HEK293 (cell line): ENCODE measurements around the gene NUP153.

Experiments
- CTCF ChIA-PET: fragments of 350-600 bp; formaldehyde crosslinking; extraction: SDS; loops from one replicate; lab custom pipeline; 2021; ENCODE audit warnings: antibody characterized with exemption; lab: Yijun Ruan, JAX
- POLR2A ChIA-PET: fragments of 300-600 bp; formaldehyde crosslinking; extraction: SDS; loops from one replicate; lab custom pipeline; 2020; ENCODE audit warnings: antibody characterized with exemption, inconsistent platforms; lab: Yijun Ruan, JAX
- H3K27ac ChIP-seq: fragments of 200-500 bp; sonication (Bioruptor generic); 2 replicates; pipeline ENCODE4 v1.5.1; 2014; ENCODE audit warnings: low read depth, low read length, control low read depth, inconsistent platforms; ENCODE audit errors: extremely low read depth
- H3K36me3 ChIP-seq, 2 experiments: fragments of 200-500 bp in 1 of 2; sonication (Bioruptor generic) in 1 of 2; 1 replicate in 1 of 2; 2 replicates in 1 of 2; pipeline ENCODE4 v1.5.1; 2014 to 2017; ENCODE audit warnings: inconsistent platforms in 2 of 2, low read length in 2 of 2; ENCODE audit not compliant: control insufficient read depth in 2 of 2, insufficient read depth in 1 of 2
- H3K4me1 ChIP-seq: fragments of 200-500 bp; sonication (Bioruptor generic); 2 replicates; pipeline ENCODE4 v1.5.1; 2014; ENCODE audit warnings: mild to moderate bottlenecking, low read length, inconsistent platforms; ENCODE audit not compliant: control insufficient read depth, insufficient read depth
- H3K4me3 ChIP-seq: 2 replicates; pipeline ENCODE4 v1.5.1; 2011; ENCODE audit warnings: low read depth, mild to moderate bottlenecking, control low read depth, low read length, moderate library complexity
- H3K9me3 ChIP-seq: fragments of 200-500 bp; sonication (Bioruptor generic); 2 replicates; pipeline ENCODE4 v1.5.1; 2014; ENCODE audit warnings: low read depth, low read length, inconsistent platforms; ENCODE audit not compliant: control insufficient read depth, insufficient read depth
- CTCF ChIP-seq: fragments of 450-650 bp; formaldehyde crosslinking; IDR thresholded peaks from 2 replicates; pipeline ENCODE4 v1.5.1; 2016; ENCODE audit warnings: missing biosample characterization, missing genetic modification characterization
- EGR2 ChIP-seq: fragments of 450-650 bp; formaldehyde crosslinking; IDR thresholded peaks from 2 replicates; pipeline ENCODE4 v1.5.1; 2016; ENCODE audit warnings: low read depth, missing biosample characterization, missing genetic modification characterization
- GLIS1 ChIP-seq: fragments of 450-650 bp; formaldehyde crosslinking; IDR thresholded peaks from 2 replicates; pipeline ENCODE4 v1.5.1; 2016; ENCODE audit warnings: missing biosample characterization, missing genetic modification characterization
- HOXA7 ChIP-seq: sonication (generic); formaldehyde crosslinking; IDR thresholded peaks from 2 replicates; pipeline ENCODE4 v1.8.1; 2022; ENCODE audit warnings: missing genetic modification reagents, borderline replicate concordance
- INSM2 ChIP-seq: fragments of 450-650 bp; formaldehyde crosslinking; IDR thresholded peaks from 2 replicates; pipeline ENCODE4 v1.5.1; 2016; ENCODE audit warnings: missing biosample characterization, missing genetic modification characterization
- KLF9 ChIP-seq: fragments of 450-650 bp; formaldehyde crosslinking; IDR thresholded peaks from 2 replicates; pipeline ENCODE4 v1.5.1; 2016; ENCODE audit warnings: missing biosample characterization, missing genetic modification characterization, low read depth
- TRIM28 ChIP-seq: IDR thresholded peaks from 2 replicates; pipeline ENCODE4 v1.6.1; 2011; ENCODE audit warnings: low read length, control low read depth, borderline replicate concordance
- YY1 ChIP-seq: fragments of 450-650 bp; formaldehyde crosslinking; IDR thresholded peaks from 2 replicates; pipeline ENCODE4 v1.5.1; 2018; ENCODE audit warnings: missing biosample characterization, missing genetic modification characterization
- ZBTB44 ChIP-seq: fragments of 450-650 bp; IDR thresholded peaks from 2 replicates; pipeline ENCODE4 v1.5.1; 2018; ENCODE audit warnings: missing biosample characterization, mild to moderate bottlenecking, missing genetic modification characterization
- ZBTB48 ChIP-seq: fragments of 450-650 bp; formaldehyde crosslinking; IDR thresholded peaks from 2 replicates; pipeline ENCODE4 v1.5.1; 2016; ENCODE audit warnings: missing biosample characterization, missing genetic modification characterization
- ZNF10 ChIP-seq: fragments of 450-650 bp; formaldehyde crosslinking; IDR thresholded peaks from 2 replicates; pipeline ENCODE4 v1.5.1; 2017; ENCODE audit warnings: missing biosample characterization, missing genetic modification characterization
- ZNF114 ChIP-seq: fragments of 450-650 bp; formaldehyde crosslinking; IDR thresholded peaks from 2 replicates; pipeline ENCODE4 v1.5.0; 2017; ENCODE audit warnings: missing biosample characterization, missing genetic modification characterization
- ZNF133 ChIP-seq: fragments of 450-650 bp; formaldehyde crosslinking; IDR thresholded peaks from 2 replicates; pipeline ENCODE4 v1.5.1; 2016; ENCODE audit warnings: missing biosample characterization, missing genetic modification characterization
- ZNF202 ChIP-seq: fragments of 450-650 bp; formaldehyde crosslinking; IDR thresholded peaks from 2 replicates; pipeline ENCODE4 v1.5.1; 2016; ENCODE audit warnings: missing biosample characterization, missing genetic modification characterization, borderline replicate concordance
- ZNF214 ChIP-seq: fragments of 450-650 bp; formaldehyde crosslinking; IDR thresholded peaks from 2 replicates; pipeline ENCODE4 v1.5.1; 2017; ENCODE audit warnings: missing biosample characterization, mild to moderate bottlenecking, missing genetic modification characterization, borderline replicate concordance
- ZNF221 ChIP-seq: fragments of 450-650 bp; formaldehyde crosslinking; IDR thresholded peaks from 2 replicates; pipeline ENCODE4 v1.5.1; 2017; ENCODE audit warnings: missing biosample characterization, missing genetic modification characterization, borderline replicate concordance
- ZNF23 ChIP-seq: fragments of 450-650 bp; formaldehyde crosslinking; IDR thresholded peaks from 2 replicates; pipeline ENCODE4 v1.5.1; 2016; ENCODE audit warnings: missing biosample characterization, missing genetic modification characterization, borderline replicate concordance
- ZNF302 ChIP-seq: fragments of 450-650 bp; formaldehyde crosslinking; IDR thresholded peaks from 2 replicates; pipeline ENCODE4 v1.5.1; 2016; ENCODE audit warnings: missing biosample characterization, missing genetic modification characterization, low read depth
- ZNF398 ChIP-seq: fragments of 450-650 bp; formaldehyde crosslinking; IDR thresholded peaks from 2 replicates; pipeline ENCODE4 v1.5.1; 2017; ENCODE audit warnings: missing biosample characterization, missing genetic modification characterization
- ZNF488 ChIP-seq: fragments of 450-650 bp; formaldehyde crosslinking; IDR thresholded peaks from 2 replicates; pipeline ENCODE4 v1.5.1; 2016; ENCODE audit warnings: missing biosample characterization, missing genetic modification characterization
- ZNF561 ChIP-seq: fragments of 450-650 bp; IDR thresholded peaks from 2 replicates; pipeline ENCODE4 v1.5.1; 2018; ENCODE audit warnings: missing biosample characterization, missing genetic modification characterization, borderline replicate concordance
- ZNF626 ChIP-seq: fragments of 450-650 bp; sonication (Bioruptor Pico); formaldehyde crosslinking; IDR thresholded peaks from 2 replicates; pipeline ENCODE4 v1.5.1; 2018; ENCODE audit warnings: missing biosample characterization, missing genetic modification characterization, inconsistent platforms
- ZNF645 ChIP-seq: fragments of 450-650 bp; formaldehyde crosslinking; IDR thresholded peaks from 2 replicates; pipeline ENCODE4; 2016; ENCODE audit warnings: missing biosample characterization, missing genetic modification characterization
- ZNF654 ChIP-seq: fragments of 450-650 bp; formaldehyde crosslinking; IDR thresholded peaks from 2 replicates; pipeline ENCODE4 v1.5.1; 2016; ENCODE audit warnings: low read depth, missing biosample characterization, missing genetic modification characterization

The NUP153 gene

GRCh38 chr6:17672064-17672718 is 34.5 kb downstream of the NUP153 start:
- peaks cover 81 to 84% of the 10 kb centered on the region in 2 experiments for H3K36me3 ChIP-seq
- ChIA-PET CTCF (no interaction called here), POLR2A (no interaction called here)

GRCh38 chr6:17666646-17667045 is 40.1 kb downstream of the NUP153 start:
- TF ChIP-seq ZNF654 (tag by site-specific recombination) (no peak), ZNF10 (tag by site-specific recombination) (no peak), HOXA7 (no peak), ZBTB44 (tag by site-specific recombination) (no peak), ZNF133 (tag by site-specific recombination) (no peak), ZNF114 (tag by site-specific recombination) (no peak), ZNF398 (tag by site-specific recombination) (no peak), ZNF221 (tag by site-specific recombination) (no peak), INSM2 (tag by site-specific recombination) (no peak), ZNF561 (tag by site-specific recombination) (no peak), KLF9 (tag by site-specific recombination) (no peak), ZNF214 (tag by site-specific recombination) (no peak), ZBTB48 (tag by site-specific recombination) (no peak), CTCF (tag by site-specific recombination) (no peak), ZNF488 (tag by site-specific recombination) (no peak), ZNF302 (no peak), YY1 (no peak)
- H3K4me1 ChIP-seq = no peaks in the 10 kb centered on the region
- H3K4me3 ChIP-seq = no peak overlapping the region
- POLR2A ChIA-PET = no interaction called here
- CTCF ChIA-PET = interaction anchor here (0.8 kb wide), 1 partner anchor 10 kb away, joined by 3 read pairs; no protein-coding TSS in a partner anchor
- peaks cover 87 to 93% of the 10 kb centered on the region in 2 experiments for H3K36me3 ChIP-seq
- H3K27ac ChIP-seq = no peak overlapping the region
- no peaks in the 10 kb centered on the region for H3K9me3 ChIP-seq

More at GRCh38 chr6:17672064-17672718, 34.5 kb downstream of the NUP153 start:
- no peaks in the 10 kb centered on the region for H3K9me3 ChIP-seq
- no peak overlapping the region for H3K27ac ChIP-seq
- no peak for TF ChIP-seq ZNF202 (tag by site-specific recombination)
- TF ChIP-seq ZNF645 (tag by site-specific recombination) = no peak
- TF ChIP-seq GLIS1 (tag by site-specific recombination) = no peak
- no peak for TF ChIP-seq ZNF23 (tag by site-specific recombination)
- no peak for TF ChIP-seq ZNF626 (tag by site-specific recombination)
- no peak for TF ChIP-seq EGR2 (tag by site-specific recombination)
- TF ChIP-seq TRIM28 = no peak
- TF ChIP-seq HOXA7 = no peak
- H3K4me1 ChIP-seq = no peaks in the 10 kb centered on the region
- H3K4me3 ChIP-seq = no peak overlapping the region
